GM12878 (cell line): Measurements from ENCODE around the gene ZBTB16.

Experiments used
- EP300 ChIP-seq, 2 experiments: fragments of 150-350 bp in 1 of 2; IDR thresholded peaks; 2 replicates each; pipeline ENCODE4 v1.6.1; 2011 to 2012; ENCODE audit warnings: low read depth in 2 of 2, low read length in 2 of 2, borderline replicate concordance in 1 of 2, improper control_type of control experiment in 1 of 2, inconsistent platforms in 1 of 2; ENCODE audit not compliant: control insufficient read depth in 1 of 2
- EZH2 ChIP-seq: IDR thresholded peaks from 2 replicates; pipeline ENCODE4 v1.6.1; 2012; ENCODE audit warnings: low read depth, mild to moderate bottlenecking, control low read depth, inconsistent platforms, low read length, borderline replicate concordance; ENCODE audit not compliant: control insufficient read depth
- HCFC1 ChIP-seq: fragments of 150-350 bp; IDR thresholded peaks from 2 replicates; pipeline ENCODE4 v1.6.1; 2014; ENCODE audit warnings: low read length
- RAD21 ChIP-seq: IDR thresholded peaks from 2 replicates; pipeline ENCODE4 v1.6.1; 2011; ENCODE audit warnings: mild to moderate bottlenecking, low read depth, low read length, moderate library complexity; ENCODE audit not compliant: insufficient read depth
- RFX5 ChIP-seq: IDR thresholded peaks from 2 replicates; pipeline ENCODE4 v1.6.1; 2011; ENCODE audit warnings: low read depth, low read length, improper control_type of control experiment

DNA sequence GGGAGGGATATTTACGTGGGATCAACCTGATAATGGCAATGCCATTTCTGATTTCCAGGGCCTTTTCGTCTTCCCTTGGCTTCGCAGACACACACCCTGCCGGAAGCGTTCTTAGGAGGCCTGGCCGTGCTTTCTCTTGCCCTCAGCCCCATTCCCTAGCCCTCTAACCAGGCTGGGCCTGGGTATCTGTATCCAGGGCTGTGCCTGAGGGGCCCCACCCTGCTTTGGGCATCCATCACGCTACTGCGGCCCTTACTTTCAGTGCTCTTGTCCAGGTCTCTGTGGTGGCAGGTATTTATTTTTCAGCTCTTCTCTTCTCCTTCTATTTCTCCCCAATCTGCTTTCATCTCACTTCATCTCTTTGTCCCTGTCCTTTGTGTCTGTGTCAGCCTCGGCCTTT, 105.0 kb downstream of the ZBTB16 start:
- TF ChIP-seq EZH2 = no peak
- no peak for TF ChIP-seq RFX5
- TF ChIP-seq RAD21 = no peak
- no peak for TF ChIP-seq EP300 (IDR thresholded peaks at IDR 0.05; ENCODE audit: borderline replicate concordance in 1 of 2, control insufficient read depth in 1 of 2, low read depth in 2 of 2, low read length in 2 of 2)
- no peak for TF ChIP-seq HCFC1
